Measurements from ENCODE around the gene ZNF862.

ZNF862 gene

GRCh38 chr7:149849174-149849573 is 11.0 kb downstream of the ZNF862 start:
- DNase-seq: no peak

GRCh38 chr7:149850007-149850594 is 11.9 kb downstream of the ZNF862 start:
- DNase-seq: no peak

GRCh38 chr7:149850716-149851115 is 12.5 kb downstream of the ZNF862 start:
- DNase-seq: no peak

GRCh38 chr7:149851449-149851848 is 13.3 kb downstream of the ZNF862 start:
- no peak for DNase-seq

GRCh38 chr7:149853157-149853556 is 15.0 kb downstream of the ZNF862 start:
- no peak for DNase-seq

GRCh38 chr7:149854611-149855360 is 16.6 kb downstream of the ZNF862 start:
- peak; percentile 63 for DNase-seq

GRCh38 chr7:149855361-149856305 is 17.5 kb downstream of the ZNF862 start:
- no peak for DNase-seq

GRCh38 chr7:149856583-149856982 is 18.4 kb downstream of the ZNF862 start:
- DNase-seq: no peak

GRCh38 chr7:149859369-149859768 is 21.2 kb downstream of the ZNF862 start:
- DNase-seq: no peak

GRCh38 chr7:149859876-149860275 is 21.7 kb downstream of the ZNF862 start:
- no peak for DNase-seq

- no peak for DNase-seq
Measured at GRCh38 chr7:149860821-149861727, 22.9 kb downstream of the ZNF862 start.

GRCh38 chr7:149861728-149862045 is 23.5 kb downstream of the ZNF862 start:
- DNase-seq: no peak

- DNase-seq: no peak
Measured at GRCh38 chr7:149862156-149862555, 24.0 kb downstream of the ZNF862 start.

GRCh38 chr7:149863500-149863899 is 25.3 kb downstream of the ZNF862 start:
- DNase-seq: no peak

GRCh38 chr7:149864023-149864422 is 25.8 kb downstream of the ZNF862 start:
- DNase-seq: no peak

- no peak for DNase-seq
Measured at GRCh38 chr7:149864751-149865150, 26.6 kb downstream of the ZNF862 start.

- no peak for DNase-seq
Measured at GRCh38 chr7:149865437-149865836, 27.3 kb downstream of the ZNF862 start.

- DNase-seq: no peak
Measured at GRCh38 chr7:149866139-149866778, 28.1 kb downstream of the ZNF862 start.

GRCh38 chr7:149866779-149867447 is 28.7 kb downstream of the ZNF862 start:
- DNase-seq: no peak

GRCh38 chr7:149867762-149868622 is 29.8 kb downstream of the ZNF862 start:
- no peak for DNase-seq

All from SHP77 treated with DMSO at 0.1 percent for 48 hours (cell line).